Measurements from ENCODE around the gene IFNL1.

- peak; percentile 68 to 93 (median 86) for TF ChIP-seq CTCF (IDR thresholded peaks at IDR 0.05)
- peak; percentile 93 to 96 for TF ChIP-seq POLR2A (IDR thresholded peaks at IDR 0.05)
These were observed 45.8 kb downstream of the IFNL1 start, which contains the start of gene SAMD4B for GRCh38 chr19:39341719-39342604.

Data from uterus (tissue), 2 donors.